ENCODE data around the gene IGFBPL1.

Gene IGFBPL1

DNA sequence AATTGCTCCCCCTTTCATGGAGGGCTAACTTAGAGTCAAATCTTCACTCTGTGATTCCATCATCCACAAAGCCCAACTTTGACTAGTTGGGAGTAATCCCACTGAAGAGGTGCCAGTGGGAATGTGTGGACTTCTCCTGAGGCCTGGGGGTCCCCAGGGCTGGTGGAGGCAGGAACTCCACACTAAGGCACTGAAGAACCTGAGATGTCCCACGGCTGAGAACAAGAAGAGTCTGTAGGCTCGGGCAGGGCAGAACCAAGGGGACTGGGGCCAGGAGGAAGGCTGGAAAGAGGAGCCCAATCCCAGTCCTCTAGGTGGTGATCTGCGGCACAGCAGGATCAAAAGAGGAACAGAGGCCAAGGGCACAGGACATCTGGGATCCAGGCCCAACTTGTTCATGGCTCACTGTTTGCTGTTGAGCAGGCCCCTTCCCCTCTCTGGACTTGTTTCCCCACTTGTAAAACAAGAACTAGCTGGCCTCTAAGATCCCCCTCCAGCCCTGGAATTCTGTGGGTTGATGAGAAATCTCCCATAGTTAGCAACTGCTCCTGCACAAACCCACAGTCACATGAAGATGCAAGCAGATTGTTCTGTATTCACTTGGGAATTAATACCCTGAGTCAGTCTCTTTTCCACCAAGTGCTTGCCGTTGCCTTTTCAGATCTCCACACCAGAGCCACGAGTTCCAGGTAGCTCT is 64.4 kb downstream of the IGFBPL1 start:
- TF ChIP-seq, protein P1, sequence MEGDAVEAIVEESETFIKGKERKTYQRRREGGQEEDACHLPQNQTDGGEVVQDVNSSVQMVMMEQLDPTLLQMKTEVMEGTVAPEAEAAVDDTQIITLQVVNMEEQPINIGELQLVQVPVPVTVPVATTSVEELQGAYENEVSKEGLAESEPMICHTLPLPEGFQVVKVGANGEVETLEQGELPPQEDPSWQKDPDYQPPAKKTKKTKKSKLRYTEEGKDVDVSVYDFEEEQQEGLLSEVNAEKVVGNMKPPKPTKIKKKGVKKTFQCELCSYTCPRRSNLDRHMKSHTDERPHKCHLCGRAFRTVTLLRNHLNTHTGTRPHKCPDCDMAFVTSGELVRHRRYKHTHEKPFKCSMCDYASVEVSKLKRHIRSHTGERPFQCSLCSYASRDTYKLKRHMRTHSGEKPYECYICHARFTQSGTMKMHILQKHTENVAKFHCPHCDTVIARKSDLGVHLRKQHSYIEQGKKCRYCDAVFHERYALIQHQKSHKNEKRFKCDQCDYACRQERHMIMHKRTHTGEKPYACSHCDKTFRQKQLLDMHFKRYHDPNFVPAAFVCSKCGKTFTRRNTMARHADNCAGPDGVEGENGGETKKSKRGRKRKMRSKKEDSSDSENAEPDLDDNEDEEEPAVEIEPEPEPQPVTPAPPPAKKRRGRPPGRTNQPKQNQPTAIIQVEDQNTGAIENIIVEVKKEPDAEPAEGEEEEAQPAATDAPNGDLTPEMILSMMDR (IDR thresholded peaks at IDR 0.05; ENCODE audit: low read depth, low read length, missing control alignments) = no peak
- in situ Hi-C loops (cut with HindIII; ENCODE audit: low sequenced_read_pairs) = no loop called here
- DNase-seq (ENCODE audit: low read depth) = no peak
- no peak overlapping the region for H3K4me3 ChIP-seq (ENCODE audit: low read depth, low read length)

GRCh38 chr9:38359297-38359653 is 65.0 kb downstream of the IGFBPL1 start:
- TF ChIP-seq, protein P1 (IDR thresholded peaks at IDR 0.05; ENCODE audit: low read depth, low read length, missing control alignments) = no peak
- in situ Hi-C loops (cut with HindIII; ENCODE audit: low sequenced_read_pairs) = no loop called here
- DNase-seq (ENCODE audit: low read depth) = no peak
- no peak overlapping the region for H3K4me3 ChIP-seq (ENCODE audit: low read depth, low read length)

DNA sequence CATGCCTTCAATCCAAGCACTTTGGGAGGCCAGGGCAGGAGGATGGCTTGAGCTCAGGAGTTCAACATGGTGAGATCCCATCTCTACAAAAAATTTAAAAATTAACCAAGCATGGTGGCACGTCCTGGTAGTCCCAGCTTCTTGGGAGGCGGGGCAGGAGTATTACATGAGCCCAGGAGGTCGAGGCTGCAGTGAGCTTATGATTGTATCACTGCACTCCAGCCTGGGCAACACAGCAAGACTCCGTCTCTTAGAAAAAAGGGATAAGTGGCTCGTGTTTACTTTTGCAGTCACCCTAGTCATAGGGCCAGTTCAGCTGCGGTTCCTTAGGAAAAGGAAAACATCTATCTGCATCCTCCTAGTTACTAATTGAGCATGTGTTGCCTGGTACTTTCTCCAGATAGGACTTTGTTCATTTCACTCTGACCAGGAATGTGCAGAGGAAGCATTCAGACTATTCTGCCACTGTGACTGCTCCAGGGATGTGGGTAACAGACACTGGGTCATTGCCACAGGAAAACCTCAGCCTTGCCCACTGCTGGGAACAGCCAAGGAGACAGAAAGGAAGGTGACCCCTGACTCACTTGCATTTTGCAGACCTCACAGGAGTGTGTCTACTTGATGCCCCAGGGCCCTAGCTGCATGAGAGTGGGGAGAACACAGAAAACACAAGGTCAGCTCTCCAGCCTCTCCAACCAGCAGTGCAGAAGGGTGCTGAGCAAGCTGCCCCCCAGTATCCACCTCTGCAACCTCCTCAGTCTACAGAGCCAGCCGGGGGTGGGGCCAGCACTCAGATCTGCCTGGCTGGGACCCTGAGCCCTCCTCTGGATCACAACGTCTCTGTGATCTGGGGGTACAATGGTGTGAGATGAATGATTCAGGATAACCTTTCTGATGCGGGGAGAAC is 65.6 kb downstream of the IGFBPL1 start:
- TF ChIP-seq, protein P1 (IDR thresholded peaks at IDR 0.05; ENCODE audit: low read depth, low read length, missing control alignments) = no peak
- no peak overlapping the region for H3K4me3 ChIP-seq (ENCODE audit: low read depth, low read length)
- in situ Hi-C loops (cut with HindIII; ENCODE audit: low sequenced_read_pairs) = no loop called here
- no peak for DNase-seq (ENCODE audit: low read depth)

- in situ Hi-C loops (cut with HindIII; ENCODE audit: low sequenced_read_pairs) = no loop called here
- DNase-seq (ENCODE audit: low read depth) = no peak
- TF ChIP-seq, protein P1 (IDR thresholded peaks at IDR 0.05; ENCODE audit: low read depth, low read length, missing control alignments) = no peak
- H3K4me3 ChIP-seq (ENCODE audit: low read depth, low read length) = no peak overlapping the region
Measured at GRCh38 chr9:38357350-38358114, 66.7 kb downstream of the IGFBPL1 start.

- in situ Hi-C loops (cut with HindIII; ENCODE audit: low sequenced_read_pairs) = no loop called here
- DNase-seq (ENCODE audit: low read depth) = no peak
- H3K4me3 ChIP-seq (ENCODE audit: low read depth, low read length) = no peak overlapping the region
- TF ChIP-seq, protein P1 (IDR thresholded peaks at IDR 0.05; ENCODE audit: low read depth, low read length, missing control alignments) = no peak
Measured at GRCh38 chr9:38356851-38357250, 67.4 kb downstream of the IGFBPL1 start.

Data from astrocyte of the cerebellum (primary cell).